Measurements from ENCODE around the gene MFN2.

DNA sequence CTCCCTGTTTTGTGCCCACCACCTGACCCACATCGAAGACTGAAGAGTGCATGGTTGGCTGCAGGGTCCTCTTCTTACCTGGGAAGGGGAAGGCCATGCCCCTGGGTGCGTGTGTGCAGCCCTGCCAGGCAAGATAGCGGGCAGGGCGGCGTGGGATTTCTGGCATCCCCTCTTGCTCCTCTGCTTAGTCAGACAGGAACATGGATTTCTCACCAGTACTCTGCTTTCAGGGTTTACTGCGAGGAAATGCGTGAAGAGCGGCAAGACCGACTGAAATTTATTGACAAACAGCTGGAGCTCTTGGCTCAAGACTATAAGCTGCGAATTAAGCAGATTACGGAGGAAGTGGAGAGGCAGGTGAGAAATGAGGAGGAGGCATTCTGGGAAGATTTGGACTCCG is 23.5 kb downstream of the MFN2 start:
- TF ChIP-seq, protein P1, sequence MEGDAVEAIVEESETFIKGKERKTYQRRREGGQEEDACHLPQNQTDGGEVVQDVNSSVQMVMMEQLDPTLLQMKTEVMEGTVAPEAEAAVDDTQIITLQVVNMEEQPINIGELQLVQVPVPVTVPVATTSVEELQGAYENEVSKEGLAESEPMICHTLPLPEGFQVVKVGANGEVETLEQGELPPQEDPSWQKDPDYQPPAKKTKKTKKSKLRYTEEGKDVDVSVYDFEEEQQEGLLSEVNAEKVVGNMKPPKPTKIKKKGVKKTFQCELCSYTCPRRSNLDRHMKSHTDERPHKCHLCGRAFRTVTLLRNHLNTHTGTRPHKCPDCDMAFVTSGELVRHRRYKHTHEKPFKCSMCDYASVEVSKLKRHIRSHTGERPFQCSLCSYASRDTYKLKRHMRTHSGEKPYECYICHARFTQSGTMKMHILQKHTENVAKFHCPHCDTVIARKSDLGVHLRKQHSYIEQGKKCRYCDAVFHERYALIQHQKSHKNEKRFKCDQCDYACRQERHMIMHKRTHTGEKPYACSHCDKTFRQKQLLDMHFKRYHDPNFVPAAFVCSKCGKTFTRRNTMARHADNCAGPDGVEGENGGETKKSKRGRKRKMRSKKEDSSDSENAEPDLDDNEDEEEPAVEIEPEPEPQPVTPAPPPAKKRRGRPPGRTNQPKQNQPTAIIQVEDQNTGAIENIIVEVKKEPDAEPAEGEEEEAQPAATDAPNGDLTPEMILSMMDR (IDR thresholded peaks at IDR 0.05): no peak
- TF ChIP-seq EP300 (IDR thresholded peaks at IDR 0.05): no peak
